RWPE1 (cell line): ENCODE data around the gene NRARP.
"Not testable (repeated sequence)": the region's sequence is repeated elsewhere in the genome, so short reads cannot be mapped to it uniquely, and the experiment has no call there.

Experiments used
- CTCF ChIA-PET: fragments of 350-600 bp; sonication (Branson Sonifier 250); formaldehyde crosslinking; extraction: SDS; loops from one replicate; lab custom pipeline; 2021; lab: Yijun Ruan, JAX
- POLR2A ChIA-PET: fragments of 400-600 bp; formaldehyde crosslinking; extraction: SDS; loops from one replicate; lab custom pipeline; 2020; ENCODE audit warnings: antibody characterized with exemption; ENCODE audit not compliant: low non-redundant PET; lab: Yijun Ruan, JAX
- DNase-seq: peaks from one replicate; pipeline ENCODE4 v3.0.0; 2012; ENCODE audit warnings: low spot score
- H3K27ac ChIP-seq: fragments of 450-650 bp; 2 replicates; pipeline ENCODE4 v1.5.1; 2017
- TF ChIP-seq, protein P1 (sequence below): fragments of 450-650 bp; conservative IDR thresholded peaks from 2 replicates; pipeline ENCODE4 v1.5.1; 2017; ENCODE audit warnings: low read depth, mild to moderate bottlenecking

The NRARP gene

GRCh38 chr9:137263506-137263905 is 38.6 kb downstream of the NRARP start:
- DNase-seq: no peak
- TF ChIP-seq, protein P1, sequence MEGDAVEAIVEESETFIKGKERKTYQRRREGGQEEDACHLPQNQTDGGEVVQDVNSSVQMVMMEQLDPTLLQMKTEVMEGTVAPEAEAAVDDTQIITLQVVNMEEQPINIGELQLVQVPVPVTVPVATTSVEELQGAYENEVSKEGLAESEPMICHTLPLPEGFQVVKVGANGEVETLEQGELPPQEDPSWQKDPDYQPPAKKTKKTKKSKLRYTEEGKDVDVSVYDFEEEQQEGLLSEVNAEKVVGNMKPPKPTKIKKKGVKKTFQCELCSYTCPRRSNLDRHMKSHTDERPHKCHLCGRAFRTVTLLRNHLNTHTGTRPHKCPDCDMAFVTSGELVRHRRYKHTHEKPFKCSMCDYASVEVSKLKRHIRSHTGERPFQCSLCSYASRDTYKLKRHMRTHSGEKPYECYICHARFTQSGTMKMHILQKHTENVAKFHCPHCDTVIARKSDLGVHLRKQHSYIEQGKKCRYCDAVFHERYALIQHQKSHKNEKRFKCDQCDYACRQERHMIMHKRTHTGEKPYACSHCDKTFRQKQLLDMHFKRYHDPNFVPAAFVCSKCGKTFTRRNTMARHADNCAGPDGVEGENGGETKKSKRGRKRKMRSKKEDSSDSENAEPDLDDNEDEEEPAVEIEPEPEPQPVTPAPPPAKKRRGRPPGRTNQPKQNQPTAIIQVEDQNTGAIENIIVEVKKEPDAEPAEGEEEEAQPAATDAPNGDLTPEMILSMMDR: no peak
- peak overlapping the region; percentile 94 for H3K27ac ChIP-seq
- ChIA-PET POLR2A (no interaction called here), CTCF (interaction anchor here (3.3 kb wide), 1 partner anchor 27 kb away, joined by 12 read pairs; no protein-coding TSS in a partner anchor)

GRCh38 chr9:137262909-137263285 is 39.2 kb downstream of the NRARP start:
- ChIA-PET POLR2A (no interaction called here), CTCF (interaction anchor here (0.6 to 3.3 kb wide), 3 partner anchors 10 to 182 kb away, joined by 4 to 12 read pairs (median 4); no protein-coding TSS in a partner anchor)
- TF ChIP-seq, protein P1: no peak
- H3K27ac ChIP-seq: peak overlapping the region; percentile 29
- no peak for DNase-seq

- CTCF ChIA-PET: interaction anchor here (0.6 to 3.3 kb wide), 3 partner anchors 10 to 183 kb away, joined by 4 to 12 read pairs (median 4); no protein-coding TSS in a partner anchor
- not testable (repeated sequence) for DNase-seq
- peak overlapping the region; percentile 29 for H3K27ac ChIP-seq
- TF ChIP-seq, protein P1: peak; percentile 91
- POLR2A ChIA-PET: interaction anchor here (0.6 kb wide), 2 partner anchors 22 to 192 kb away, joined by 3 to 4 read pairs; no protein-coding TSS in a partner anchor
Observed at GRCh38 chr9:137262173-137262908, 39.7 kb downstream of the NRARP start.

DNA sequence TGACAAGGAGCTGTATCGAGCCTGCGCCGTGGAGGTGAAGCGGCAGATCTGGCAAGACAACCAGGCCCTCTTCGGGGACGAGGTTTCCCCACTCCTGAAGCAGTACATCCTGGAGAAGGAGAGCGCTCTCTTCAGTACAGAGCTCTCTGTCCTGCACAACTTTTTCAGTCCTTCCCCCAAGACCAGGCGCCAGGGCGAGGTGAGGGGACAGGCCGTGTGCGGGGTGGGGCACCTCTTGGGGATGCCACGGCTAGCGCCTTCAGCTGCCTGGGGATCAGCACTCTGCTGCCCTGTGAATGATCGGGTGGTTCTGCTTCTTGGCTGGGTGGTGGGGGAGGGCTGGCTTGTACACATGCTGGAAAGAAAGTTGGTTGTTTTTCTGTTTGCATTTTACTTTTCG is 45.2 kb downstream of the NRARP start:
- DNase-seq: no peak
- TF ChIP-seq, protein P1: no peak
- CTCF ChIA-PET: interaction anchor here (0.6 to 1.4 kb wide), 4 partner anchors 9 to 313 kb away, joined by 3 to 4 read pairs (median 4); partner anchors contain the start of gene EXD3
- POLR2A ChIA-PET: interaction anchor here (0.9 to 2.5 kb wide), 2 partner anchors 16 to 18 kb away, joined by 3 to 9 read pairs; partner anchors contain the start of gene TUBB4B
- peak overlapping the region; percentile 84 for H3K27ac ChIP-seq

DNA sequence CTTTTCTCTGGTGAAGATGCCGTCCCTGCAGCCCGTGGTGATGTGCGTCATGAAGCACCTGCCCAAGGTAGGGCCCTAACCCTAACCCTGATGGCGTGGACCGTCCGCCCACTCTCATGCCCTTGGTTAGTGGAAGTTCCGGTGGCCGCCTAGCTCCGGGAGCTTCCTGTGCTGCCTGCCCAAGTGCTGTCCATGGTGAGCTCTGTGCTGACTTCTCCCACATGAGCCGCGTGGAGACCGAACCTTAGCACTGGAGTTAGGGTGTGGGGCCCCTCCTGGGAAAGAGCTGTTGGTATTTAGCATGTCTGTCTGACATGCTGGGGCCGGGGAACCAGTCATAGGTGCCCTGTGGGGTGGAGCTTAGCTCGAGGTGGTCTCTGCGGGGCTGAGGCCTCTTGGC is 45.7 kb downstream of the NRARP start:
- POLR2A ChIA-PET: interaction anchor here (0.5 to 2.5 kb wide), 4 partner anchors 14 to 40 kb away, joined by 3 to 9 read pairs (median 3); partner anchors contain the start of gene TUBB4B
- no peak for DNase-seq
- H3K27ac ChIP-seq: peak overlapping the region; percentile 84
- TF ChIP-seq, protein P1: no peak
- CTCF ChIA-PET: interaction anchor here (0.6 to 1.4 kb wide), 5 partner anchors 10 to 312 kb away, joined by 3 to 4 read pairs (median 4); partner anchors contain the start of gene EXD3

- TF ChIP-seq, protein P1: no peak
- ChIA-PET CTCF (interaction anchor here (0.7 to 2.3 kb wide), 6 partner anchors 11 to 227 kb away, joined by 3 to 15 read pairs (median 4); partner anchors contain the start of gene EXD3), POLR2A (interaction anchor here (0.5 to 2.5 kb wide), 6 partner anchors 13 to 66 kb away, joined by 3 to 9 read pairs (median 3); partner anchors contain the start of gene TUBB4B)
- peak; percentile 55 for DNase-seq
- peak overlapping the region; percentile 84 for H3K27ac ChIP-seq
Observed at GRCh38 chr9:137255448-137256114, 46.5 kb downstream of the NRARP start.
